ENCODE results near the gene ZNF740.

DNA sequence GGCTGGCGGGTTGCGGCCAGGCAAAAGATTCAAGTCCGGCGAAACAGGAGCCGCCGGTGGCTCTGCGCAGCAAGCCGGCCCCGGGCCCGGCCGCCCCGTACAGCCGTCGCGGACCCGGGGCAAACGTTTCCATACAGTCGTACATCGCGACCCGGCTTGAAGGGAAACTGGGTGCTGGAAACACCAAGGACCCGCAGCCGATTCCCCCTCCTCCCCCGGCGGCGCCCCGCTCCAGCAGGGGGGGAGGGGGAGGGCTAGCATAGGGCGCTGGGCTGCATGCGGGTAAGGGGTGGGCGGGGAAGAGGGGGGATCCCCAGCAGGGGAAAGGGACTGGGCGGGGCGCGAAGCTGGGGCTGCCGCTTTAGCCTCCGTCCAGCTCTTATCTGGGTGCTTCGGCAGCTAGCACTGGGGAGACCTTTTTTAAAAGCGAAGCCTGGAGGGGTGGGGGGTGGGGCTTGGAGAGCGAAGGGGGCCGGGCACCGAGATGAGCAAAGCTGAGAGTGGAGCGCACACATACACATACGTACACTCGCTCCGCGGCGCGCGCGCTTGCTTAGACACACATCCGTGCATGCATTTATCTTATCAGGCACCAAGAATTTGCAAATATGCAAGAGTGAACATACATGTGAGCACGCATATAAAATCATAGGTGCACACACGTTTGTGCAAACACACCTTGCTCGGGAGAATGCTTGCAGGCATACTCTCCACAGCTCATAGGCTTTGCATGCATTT, 39.6 kb downstream of the ZNF740 start:
- no peak for TF ChIP-seq EZH2 (IDR thresholded peaks at IDR 0.05; ENCODE audit: borderline replicate concordance)
- TF ChIP-seq, protein P1, sequence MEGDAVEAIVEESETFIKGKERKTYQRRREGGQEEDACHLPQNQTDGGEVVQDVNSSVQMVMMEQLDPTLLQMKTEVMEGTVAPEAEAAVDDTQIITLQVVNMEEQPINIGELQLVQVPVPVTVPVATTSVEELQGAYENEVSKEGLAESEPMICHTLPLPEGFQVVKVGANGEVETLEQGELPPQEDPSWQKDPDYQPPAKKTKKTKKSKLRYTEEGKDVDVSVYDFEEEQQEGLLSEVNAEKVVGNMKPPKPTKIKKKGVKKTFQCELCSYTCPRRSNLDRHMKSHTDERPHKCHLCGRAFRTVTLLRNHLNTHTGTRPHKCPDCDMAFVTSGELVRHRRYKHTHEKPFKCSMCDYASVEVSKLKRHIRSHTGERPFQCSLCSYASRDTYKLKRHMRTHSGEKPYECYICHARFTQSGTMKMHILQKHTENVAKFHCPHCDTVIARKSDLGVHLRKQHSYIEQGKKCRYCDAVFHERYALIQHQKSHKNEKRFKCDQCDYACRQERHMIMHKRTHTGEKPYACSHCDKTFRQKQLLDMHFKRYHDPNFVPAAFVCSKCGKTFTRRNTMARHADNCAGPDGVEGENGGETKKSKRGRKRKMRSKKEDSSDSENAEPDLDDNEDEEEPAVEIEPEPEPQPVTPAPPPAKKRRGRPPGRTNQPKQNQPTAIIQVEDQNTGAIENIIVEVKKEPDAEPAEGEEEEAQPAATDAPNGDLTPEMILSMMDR (IDR thresholded peaks at IDR 0.05; ENCODE audit: poor library complexity): no peak
- TF ChIP-seq EZH2phosphoT487 (IDR thresholded peaks at IDR 0.05; ENCODE audit: low read depth, severe bottlenecking, unreplicated experiment): no peak

All from hepatocyte (in vitro differentiated cells).